Measurements from ENCODE around the gene CPAMD8.

CPAMD8 gene

GRCh38 chr19:16850133-16850532 lies 176.5 kb downstream of the CPAMD8 start:
- Histone ChIP-seq H3K4me1 (ENCODE audit: insufficient read depth, low read length) (no peaks in the 10 kb centered on the region), H2AFZ (ENCODE audit: low read depth, low read length) (no peak overlapping the region), H3K27me3 (ENCODE audit: insufficient read depth, low read length) (no peaks in the 10 kb centered on the region), H3K36me3 (ENCODE audit: insufficient read depth, low read length) (peaks cover 92% of the 10 kb centered on the region), H3K9me3 (ENCODE audit: low read length) (no peaks in the 10 kb centered on the region), H3K4me3 (ENCODE audit: low read length) (no peak overlapping the region)

DNA sequence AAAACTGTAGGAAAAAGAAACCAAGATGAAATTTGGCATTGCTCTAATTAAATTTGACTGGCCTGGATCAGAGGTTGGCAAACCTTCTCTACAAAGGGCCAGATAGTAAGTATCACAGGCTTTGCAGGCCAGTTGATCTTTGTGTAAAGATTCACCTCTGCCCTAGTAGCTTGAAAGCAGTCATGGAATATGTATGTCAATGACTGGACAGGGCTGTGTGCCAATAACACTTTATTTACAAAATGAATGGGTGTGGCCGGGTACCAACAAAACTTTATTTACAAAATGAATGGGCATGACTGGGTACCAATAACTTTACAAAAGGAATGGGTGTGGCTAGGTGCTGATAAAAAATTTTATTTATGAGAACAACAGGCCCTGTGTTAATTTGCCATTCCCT lies 177.4 kb downstream of the CPAMD8 start:
- no peaks in the 10 kb centered on the region for H3K4me1 ChIP-seq (ENCODE audit: insufficient read depth, low read length)
- H3K9me3 ChIP-seq (ENCODE audit: low read length) = no peaks in the 10 kb centered on the region
- H2AFZ ChIP-seq (ENCODE audit: low read depth, low read length) = no peak overlapping the region
- H3K36me3 ChIP-seq (ENCODE audit: insufficient read depth, low read length) = peaks cover 93% of the 10 kb centered on the region
- no peaks in the 10 kb centered on the region for H3K27me3 ChIP-seq (ENCODE audit: insufficient read depth, low read length)
- no peak overlapping the region for H3K4me3 ChIP-seq (ENCODE audit: low read length)

DNA sequence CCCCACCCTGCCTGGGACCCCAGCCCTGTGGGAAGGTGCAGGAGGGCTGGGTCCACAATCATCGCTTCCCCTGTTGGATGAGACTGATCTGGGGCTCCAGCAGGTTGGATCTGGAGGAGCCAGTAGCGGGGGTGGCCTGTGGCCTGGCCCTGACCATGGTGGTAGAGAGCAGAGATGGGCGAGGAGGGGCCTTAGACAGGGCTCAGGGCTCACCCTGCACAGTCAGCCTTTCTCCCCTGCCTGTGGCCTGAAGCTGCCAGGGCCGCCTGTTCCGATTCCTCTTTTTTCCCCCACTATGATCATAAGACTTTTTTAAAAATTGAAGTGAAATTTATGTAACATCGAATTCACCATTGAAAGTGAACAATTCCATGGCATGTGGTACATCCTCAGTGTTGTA lies 179.2 kb downstream of the CPAMD8 start:
- H3K36me3 ChIP-seq (ENCODE audit: insufficient read depth, low read length) = peaks cover 89% of the 10 kb centered on the region
- H3K9me3 ChIP-seq (ENCODE audit: low read length) = no peaks in the 10 kb centered on the region
- H3K4me3 ChIP-seq (ENCODE audit: low read length) = no peak overlapping the region
- H3K4me1 ChIP-seq (ENCODE audit: insufficient read depth, low read length) = no peaks in the 10 kb centered on the region
- no peaks in the 10 kb centered on the region for H3K27me3 ChIP-seq (ENCODE audit: insufficient read depth, low read length)
- no peak overlapping the region for H2AFZ ChIP-seq (ENCODE audit: low read depth, low read length)

DNA sequence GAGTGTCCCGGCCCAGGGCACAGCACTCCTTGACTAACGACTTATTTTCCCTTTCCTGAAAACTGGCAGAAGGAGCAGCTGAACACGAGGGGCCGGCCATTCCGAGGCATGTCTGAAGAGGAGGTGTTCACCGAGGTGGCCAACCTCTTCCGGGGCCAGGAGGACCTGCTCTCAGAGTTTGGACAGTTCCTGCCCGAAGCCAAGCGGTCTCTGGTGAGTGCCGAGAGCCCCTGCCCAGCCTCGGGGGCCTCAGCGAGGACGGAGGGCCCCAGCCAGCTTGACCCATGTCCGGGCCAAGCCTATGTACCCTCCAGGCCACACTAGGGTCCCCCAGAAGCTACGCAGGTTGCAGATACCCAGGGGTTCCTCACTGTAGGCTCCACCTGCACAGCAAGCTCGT lies 179.7 kb downstream of the CPAMD8 start:
- Histone ChIP-seq H3K4me3 (ENCODE audit: low read length) (no peak overlapping the region), H3K9me3 (ENCODE audit: low read length) (no peaks in the 10 kb centered on the region), H3K4me1 (ENCODE audit: insufficient read depth, low read length) (no peaks in the 10 kb centered on the region), H3K36me3 (ENCODE audit: insufficient read depth, low read length) (peaks cover 87% of the 10 kb centered on the region), H3K27me3 (ENCODE audit: insufficient read depth, low read length) (no peaks in the 10 kb centered on the region), H2AFZ (ENCODE audit: low read depth, low read length) (no peak overlapping the region)

Measured in neuron (in vitro differentiated cells).